Endodermal cell (in vitro differentiated cells): ENCODE measurements around the gene TP53. TPM values are rescaled to one million over a fixed set of nuclear protein-coding genes. Genes with fewer than 3 reads are reported as not detected.

ENCODE experiments used
- DNase-seq: peaks from one replicate; pipeline ENCODE4 v3.0.0-alpha.2; 2017
- H3K27ac ChIP-seq: 2 replicates; pipeline ENCODE4 v1.5.1; 2013; ENCODE audit warnings: mild to moderate bottlenecking, low read depth, low read length, moderate library complexity
- H3K27me3 ChIP-seq: 2 replicates; pipeline ENCODE4 v1.6.1; 2013; ENCODE audit warnings: mild to moderate bottlenecking, low read length, moderate library complexity; ENCODE audit not compliant: insufficient read depth, control insufficient read depth, poor library complexity, severe bottlenecking
- H3K36me3 ChIP-seq: 2 replicates; pipeline ENCODE4 v1.7.0; 2013; ENCODE audit warnings: mild to moderate bottlenecking, low read length, moderate library complexity; ENCODE audit not compliant: control insufficient read depth, insufficient read depth
- H3K4me1 ChIP-seq: one replicate; pipeline ENCODE4 v1.7.0; 2013; ENCODE audit warnings: low read length; ENCODE audit not compliant: control insufficient read depth, insufficient read depth
- H3K4me3 ChIP-seq: 2 replicates; pipeline ENCODE4 v1.5.1; 2013; ENCODE audit warnings: mild to moderate bottlenecking, low read length, moderate library complexity
- H3K9ac ChIP-seq: 2 replicates; pipeline ENCODE4 v1.6.1; 2013; ENCODE audit warnings: mild to moderate bottlenecking, low read length, moderate library complexity; ENCODE audit not compliant: poor library complexity, severe bottlenecking; ENCODE audit errors: extremely low read depth
- H3K9me3 ChIP-seq: 2 replicates; pipeline ENCODE4 v1.6.1; 2013; ENCODE audit warnings: mild to moderate bottlenecking, low read length, moderate library complexity; ENCODE audit not compliant: control insufficient read depth
- H3K27ac Mint-ChIP-seq: 2 replicates; pipeline ENCODE4 v1.8.0; 2020; ENCODE audit warnings: mixed read lengths
- H3K27me3 Mint-ChIP-seq: 2 replicates; pipeline ENCODE4 v1.8.0; 2021; ENCODE audit warnings: mild to moderate bottlenecking, mixed read lengths; ENCODE audit not compliant: insufficient read depth
- H3K36me3 Mint-ChIP-seq: 2 replicates; pipeline ENCODE4 v1.8.0; 2020; ENCODE audit warnings: low read depth, mixed read lengths
- H3K4me1 Mint-ChIP-seq: 2 replicates; pipeline ENCODE4 v1.8.0; 2020; ENCODE audit warnings: mixed read lengths
- H3K4me3 Mint-ChIP-seq: 2 replicates; pipeline ENCODE4 v1.8.0; 2020; ENCODE audit warnings: mild to moderate bottlenecking, moderate library complexity, mixed read lengths
- H3K9me3 Mint-ChIP-seq: 2 replicates; pipeline ENCODE4 v1.8.0; 2020; ENCODE audit warnings: mild to moderate bottlenecking, mixed read lengths
- CTCF ChIP-seq: fragments of 200-600 bp; sonication (generic); conservative IDR thresholded peaks from 2 replicates; pipeline ENCODE4 v1.5.0; 2021; ENCODE audit warnings: antibody characterized with exemption, mild to moderate bottlenecking
- WGBS, 2 experiments: methylation state at CpG; one replicate each; pipeline versions ENCODE4 v1.1.5 to v1.1.7; 2013; ENCODE audit warnings: missing lambda C conversion rate in 2 of 2, mixed read lengths in 1 of 2; ENCODE audit not compliant: insufficient coverage in 1 of 2, insufficient read length in 1 of 2; 5-methylcytosine and 5-hydroxymethylcytosine counted together
- total RNA-seq, 2 donors: library from RNA; stranded (reverse); fragmentation: NEBNext Ultra II Directional in 1 of 2; extraction: Animal tissue kit (Norgen Biotek cat#: 25700) in 1 of 2; gene quantifications; 2 replicates in 1 of 2; 3 replicates in 1 of 2; pipeline ENCODE4 v1.2.1, GENCODE V29; 2021

TP53 gene
- total RNA-seq, 2 donors from 2014 or later, result 113 to 130 TPM

- Histone ChIP-seq H3K36me3 (peaks cover under 1% of the 10 kb centered on the region), H3K27ac (no peak overlapping the region), H3K27me3 (peaks cover 17% of the 10 kb centered on the region), H3K4me3 (peak overlapping the region; percentile 85), H3K9me3 (no peaks in the 10 kb centered on the region), H3K9ac (no peak overlapping the region), H3K4me1 (peaks cover 6% of the 10 kb centered on the region)
- peaks cover 27% of the 10 kb centered on the region for H3K4me1 Mint-ChIP-seq
- 92 to 100% methylated on average over 1 to 2 of the region's 3 CpGs for WGBS, 2 experiments
- no peak overlapping the region for H3K27ac Mint-ChIP-seq
- H3K4me3 Mint-ChIP-seq, result peak overlapping the region; percentile 66
- no peak for TF ChIP-seq CTCF
- H3K36me3 Mint-ChIP-seq, result peaks cover 10% of the 10 kb centered on the region
- H3K9me3 Mint-ChIP-seq, result no peaks in the 10 kb centered on the region
- H3K27me3 Mint-ChIP-seq, result peaks cover 33% of the 10 kb centered on the region
- DNase-seq, result no peak
These were observed 19.5 kb upstream of the TP53 start for GRCh38 chr17:7706631-7707354.

GRCh38 chr17:7705269-7706255 is 18.3 kb upstream of the TP53 start:
- 3 to 4% methylated on average over 9 to 50 of the region's 50 CpGs for WGBS, 2 experiments
- H3K27me3 ChIP-seq, result peaks cover 14% of the 10 kb centered on the region
- H3K9me3 ChIP-seq, result no peaks in the 10 kb centered on the region
- peak; percentile 84 for DNase-seq
- H3K27ac ChIP-seq, result peak overlapping the region; percentile 38
- peak overlapping the region; percentile 34 for H3K9ac ChIP-seq
- no peak overlapping the region for H3K27ac Mint-ChIP-seq
- H3K27me3 Mint-ChIP-seq, result peaks cover 28% of the 10 kb centered on the region
- no peaks in the 10 kb centered on the region for H3K9me3 Mint-ChIP-seq
- H3K4me1 Mint-ChIP-seq, result peaks cover 23% of the 10 kb centered on the region
- peak overlapping the region; percentile 85 for H3K4me3 ChIP-seq
- H3K4me3 Mint-ChIP-seq, result peak overlapping the region; percentile 66
- peaks cover 10% of the 10 kb centered on the region for H3K36me3 Mint-ChIP-seq
- no peak for TF ChIP-seq CTCF
- peaks cover 6% of the 10 kb centered on the region for H3K4me1 ChIP-seq
- H3K36me3 ChIP-seq, result peaks cover 3% of the 10 kb centered on the region

- 0 to 1% methylated on average over 3 to 45 of the region's 45 CpGs for WGBS, 2 experiments
- H3K27ac ChIP-seq, result peak within 1 kb of the TSS; percentile 83
- Mint-ChIP-seq H3K9me3 (no peaks in the 10 kb centered on the region), H3K27me3 (peaks cover 28% of the 10 kb centered on the region), H3K4me1 (peaks cover 23% of the 10 kb centered on the region), H3K4me3 (peak within 1 kb of the TSS; percentile 66), H3K27ac (peak within 1 kb of the TSS; percentile 89), H3K36me3 (peaks cover 8% of the 10 kb centered on the region)
- DNase-seq, result peak; percentile 94
- peaks cover 14% of the 10 kb centered on the region for H3K27me3 ChIP-seq
- H3K36me3 ChIP-seq, result peaks cover 3% of the 10 kb centered on the region
- H3K4me3 ChIP-seq, result peak within 1 kb of the TSS; percentile 85
- TF ChIP-seq CTCF, result no peak
- H3K4me1 ChIP-seq, result peaks cover 6% of the 10 kb centered on the region
- H3K9ac ChIP-seq, result peak within 1 kb of the TSS; percentile 34
- H3K9me3 ChIP-seq, result no peaks in the 10 kb centered on the region
These were observed 17.4 kb upstream of the TP53 start, which contains the start of gene EFNB3 for GRCh38 chr17:7704601-7705268. Gene EFNB3 (plus strand): TSS chr17:7705202. CDS start chr17:7705599, 397 bp downstream.
